Measurements from ENCODE around the gene IRF9. TPM values are rescaled to one million over a fixed set of nuclear protein-coding genes. Genes with fewer than 3 reads are reported as not detected.
A peak's percentile ranks its signal among the peaks of the same experiment; 100 is the strongest.

IRF9 gene
- total and polyA plus RNA-seq, 2 of the 13 experiments (the other 11 are each of a cell fraction or from before 2014, with no cell fraction given) = 14.9 to 49.7 TPM

DNA sequence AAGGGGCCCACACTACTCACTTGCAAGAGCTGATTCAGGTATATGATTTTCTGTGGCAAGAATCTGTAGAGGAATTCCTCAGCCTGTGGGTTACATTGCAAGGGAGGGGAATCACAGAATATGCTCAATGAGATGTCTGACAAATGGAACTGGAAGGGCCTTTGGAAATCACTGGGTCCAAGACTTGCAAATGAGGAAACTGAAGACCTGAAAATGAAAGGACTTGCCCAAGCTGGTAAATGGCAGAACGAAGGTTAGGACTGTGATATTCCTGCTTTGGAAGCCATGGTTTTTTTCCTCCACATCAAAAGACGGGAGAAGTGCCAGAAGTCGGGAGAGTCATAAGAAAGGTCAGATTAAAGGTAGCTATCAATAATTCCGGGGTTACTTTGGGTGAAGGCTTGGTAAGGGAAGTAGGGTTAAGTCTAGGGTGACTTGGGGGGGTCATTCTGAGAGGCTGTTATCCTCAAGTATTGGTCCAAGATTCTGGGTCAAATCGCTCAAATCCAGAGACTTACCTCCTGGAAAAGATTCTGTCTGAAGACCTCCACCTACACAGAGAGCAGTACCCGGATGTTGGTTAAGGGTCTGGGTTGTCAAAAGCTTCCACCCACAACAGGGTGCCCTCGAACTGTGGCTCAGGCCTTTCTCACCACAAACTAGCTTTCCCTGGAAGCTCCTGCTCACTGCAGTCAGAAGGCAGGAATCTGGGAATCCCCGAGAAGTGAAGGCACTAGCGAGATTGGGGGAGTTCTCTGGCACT lies 15.2 kb upstream of the IRF9 start (continued):
- TF ChIP-seq, protein P1, sequence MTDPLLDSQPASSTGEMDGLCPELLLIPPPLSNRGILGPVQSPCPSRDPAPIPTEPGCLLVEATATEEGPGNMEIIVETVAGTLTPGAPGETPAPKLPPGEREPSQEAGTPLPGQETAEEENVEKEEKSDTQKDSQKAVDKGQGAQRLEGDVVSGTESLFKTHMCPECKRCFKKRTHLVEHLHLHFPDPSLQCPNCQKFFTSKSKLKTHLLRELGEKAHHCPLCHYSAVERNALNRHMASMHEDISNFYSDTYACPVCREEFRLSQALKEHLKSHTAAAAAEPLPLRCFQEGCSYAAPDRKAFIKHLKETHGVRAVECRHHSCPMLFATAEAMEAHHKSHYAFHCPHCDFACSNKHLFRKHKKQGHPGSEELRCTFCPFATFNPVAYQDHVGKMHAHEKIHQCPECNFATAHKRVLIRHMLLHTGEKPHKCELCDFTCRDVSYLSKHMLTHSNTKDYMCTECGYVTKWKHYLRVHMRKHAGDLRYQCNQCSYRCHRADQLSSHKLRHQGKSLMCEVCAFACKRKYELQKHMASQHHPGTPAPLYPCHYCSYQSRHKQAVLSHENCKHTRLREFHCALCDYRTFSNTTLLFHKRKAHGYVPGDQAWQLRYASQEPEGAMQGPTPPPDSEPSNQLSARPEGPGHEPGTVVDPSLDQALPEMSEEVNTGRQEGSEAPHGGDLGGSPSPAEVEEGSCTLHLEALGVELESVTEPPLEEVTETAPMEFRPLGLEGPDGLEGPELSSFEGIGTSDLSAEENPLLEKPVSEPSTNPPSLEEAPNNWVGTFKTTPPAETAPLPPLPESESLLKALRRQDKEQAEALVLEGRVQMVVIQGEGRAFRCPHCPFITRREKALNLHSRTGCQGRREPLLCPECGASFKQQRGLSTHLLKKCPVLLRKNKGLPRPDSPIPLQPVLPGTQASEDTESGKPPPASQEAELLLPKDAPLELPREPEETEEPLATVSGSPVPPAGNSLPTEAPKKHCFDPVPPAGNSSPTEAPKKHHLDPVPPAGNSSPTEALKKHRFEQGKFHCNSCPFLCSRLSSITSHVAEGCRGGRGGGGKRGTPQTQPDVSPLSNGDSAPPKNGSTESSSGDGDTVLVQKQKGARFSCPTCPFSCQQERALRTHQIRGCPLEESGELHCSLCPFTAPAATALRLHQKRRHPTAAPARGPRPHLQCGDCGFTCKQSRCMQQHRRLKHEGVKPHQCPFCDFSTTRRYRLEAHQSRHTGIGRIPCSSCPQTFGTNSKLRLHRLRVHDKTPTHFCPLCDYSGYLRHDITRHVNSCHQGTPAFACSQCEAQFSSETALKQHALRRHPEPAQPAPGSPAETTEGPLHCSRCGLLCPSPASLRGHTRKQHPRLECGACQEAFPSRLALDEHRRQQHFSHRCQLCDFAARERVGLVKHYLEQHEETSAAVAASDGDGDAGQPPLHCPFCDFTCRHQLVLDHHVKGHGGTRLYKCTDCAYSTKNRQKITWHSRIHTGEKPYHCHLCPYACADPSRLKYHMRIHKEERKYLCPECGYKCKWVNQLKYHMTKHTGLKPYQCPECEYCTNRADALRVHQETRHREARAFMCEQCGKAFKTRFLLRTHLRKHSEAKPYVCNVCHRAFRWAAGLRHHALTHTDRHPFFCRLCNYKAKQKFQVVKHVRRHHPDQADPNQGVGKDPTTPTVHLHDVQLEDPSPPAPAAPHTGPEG (CRISPR knock-in tag; IDR thresholded peaks at IDR 0.05) = 0 out of 2 replicates have a peak, but pooled peaks have one; percentile 10
- TF ChIP-seq ZFP36L1 (CRISPR knock-in tag; IDR thresholded peaks at IDR 0.05) (no peak), POLR2AphosphoS5 (IDR thresholded peaks at IDR 0.05; ENCODE audit: low read depth, low read length) (no peak), ZNF713 (CRISPR knock-in tag; IDR thresholded peaks at IDR 0.05) (0 out of 2 replicates have a peak, but pooled peaks have one; percentile 29), RARG (CRISPR knock-in tag; IDR thresholded peaks at IDR 0.05; ENCODE audit: low read depth) (0 out of 2 replicates have a peak, but pooled peaks have one; percentile 27), ZNF704 (CRISPR knock-in tag; IDR thresholded peaks at IDR 0.05; ENCODE audit: borderline replicate concordance) (0 out of 2 replicates have a peak, but pooled peaks have one; percentile 1), FOSL2 (CRISPR knock-in tag; IDR thresholded peaks at IDR 0.05) (no peak)
- TF ChIP-seq, protein P2, sequence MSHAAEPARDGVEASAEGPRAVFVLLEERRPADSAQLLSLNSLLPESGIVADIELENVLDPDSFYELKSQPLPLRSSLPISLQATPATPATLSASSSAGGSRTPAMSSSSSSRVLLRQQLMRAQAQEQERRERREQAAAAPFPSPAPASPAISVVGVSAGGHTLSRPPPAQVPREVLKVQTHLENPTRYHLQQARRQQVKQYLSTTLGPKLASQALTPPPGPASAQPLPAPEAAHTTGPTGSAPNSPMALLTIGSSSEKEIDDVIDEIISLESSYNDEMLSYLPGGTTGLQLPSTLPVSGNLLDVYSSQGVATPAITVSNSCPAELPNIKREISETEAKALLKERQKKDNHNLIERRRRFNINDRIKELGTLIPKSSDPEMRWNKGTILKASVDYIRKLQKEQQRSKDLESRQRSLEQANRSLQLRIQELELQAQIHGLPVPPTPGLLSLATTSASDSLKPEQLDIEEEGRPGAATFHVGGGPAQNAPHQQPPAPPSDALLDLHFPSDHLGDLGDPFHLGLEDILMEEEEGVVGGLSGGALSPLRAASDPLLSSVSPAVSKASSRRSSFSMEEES (CRISPR knock-in tag; IDR thresholded peaks at IDR 0.05) = peak; percentile 26; the same call in 1 of the 2 replicates
- TF ChIP-seq, protein P3, sequence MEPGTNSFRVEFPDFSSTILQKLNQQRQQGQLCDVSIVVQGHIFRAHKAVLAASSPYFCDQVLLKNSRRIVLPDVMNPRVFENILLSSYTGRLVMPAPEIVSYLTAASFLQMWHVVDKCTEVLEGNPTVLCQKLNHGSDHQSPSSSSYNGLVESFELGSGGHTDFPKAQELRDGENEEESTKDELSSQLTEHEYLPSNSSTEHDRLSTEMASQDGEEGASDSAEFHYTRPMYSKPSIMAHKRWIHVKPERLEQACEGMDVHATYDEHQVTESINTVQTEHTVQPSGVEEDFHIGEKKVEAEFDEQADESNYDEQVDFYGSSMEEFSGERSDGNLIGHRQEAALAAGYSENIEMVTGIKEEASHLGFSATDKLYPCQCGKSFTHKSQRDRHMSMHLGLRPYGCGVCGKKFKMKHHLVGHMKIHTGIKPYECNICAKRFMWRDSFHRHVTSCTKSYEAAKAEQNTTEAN (CRISPR knock-in tag; conservative IDR thresholded peaks at IDR 0.05) = no peak

Data from HepG2 (cell line).